Muscle layer of duodenum (tissue), 2 donors: Measurements from ENCODE around the gene PTPRG.

ENCODE experiments used
- H3K27ac ChIP-seq: one replicate; pipeline ENCODE4 v1.7.0; 2013; ENCODE audit warnings: mild to moderate bottlenecking, low read length
- H3K27me3 ChIP-seq: one replicate; pipeline ENCODE4 v1.7.0; 2013; ENCODE audit warnings: low read depth, mild to moderate bottlenecking, control low read depth, low read length
- H3K36me3 ChIP-seq, 2 donors: one replicate each; pipeline ENCODE4 v1.7.0; 2013; ENCODE audit warnings: low read length in 2 of 2, control low read depth in 1 of 2, mild to moderate bottlenecking in 1 of 2; ENCODE audit not compliant: insufficient read depth in 2 of 2, control insufficient read depth in 1 of 2
- H3K4me1 ChIP-seq, 2 donors: one replicate each; pipeline ENCODE4 v1.7.0; 2013; ENCODE audit warnings: low read length in 2 of 2, mild to moderate bottlenecking in 2 of 2, control low read depth in 1 of 2, moderate library complexity in 1 of 2; ENCODE audit not compliant: insufficient read depth in 2 of 2, control insufficient read depth in 1 of 2
- H3K4me3 ChIP-seq, 2 donors: one replicate each; pipeline ENCODE4 v1.7.0; 2013; ENCODE audit warnings: low read length in 2 of 2, low read depth in 1 of 2, mild to moderate bottlenecking in 1 of 2
- H3K9me3 ChIP-seq, 2 donors: one replicate each; pipeline ENCODE4 v1.7.0; 2013; ENCODE audit warnings: low read length in 2 of 2, control low read depth in 1 of 2, mild to moderate bottlenecking in 1 of 2; ENCODE audit not compliant: control insufficient read depth in 1 of 2
- donor health status: healthy.

PTPRG gene

DNA sequence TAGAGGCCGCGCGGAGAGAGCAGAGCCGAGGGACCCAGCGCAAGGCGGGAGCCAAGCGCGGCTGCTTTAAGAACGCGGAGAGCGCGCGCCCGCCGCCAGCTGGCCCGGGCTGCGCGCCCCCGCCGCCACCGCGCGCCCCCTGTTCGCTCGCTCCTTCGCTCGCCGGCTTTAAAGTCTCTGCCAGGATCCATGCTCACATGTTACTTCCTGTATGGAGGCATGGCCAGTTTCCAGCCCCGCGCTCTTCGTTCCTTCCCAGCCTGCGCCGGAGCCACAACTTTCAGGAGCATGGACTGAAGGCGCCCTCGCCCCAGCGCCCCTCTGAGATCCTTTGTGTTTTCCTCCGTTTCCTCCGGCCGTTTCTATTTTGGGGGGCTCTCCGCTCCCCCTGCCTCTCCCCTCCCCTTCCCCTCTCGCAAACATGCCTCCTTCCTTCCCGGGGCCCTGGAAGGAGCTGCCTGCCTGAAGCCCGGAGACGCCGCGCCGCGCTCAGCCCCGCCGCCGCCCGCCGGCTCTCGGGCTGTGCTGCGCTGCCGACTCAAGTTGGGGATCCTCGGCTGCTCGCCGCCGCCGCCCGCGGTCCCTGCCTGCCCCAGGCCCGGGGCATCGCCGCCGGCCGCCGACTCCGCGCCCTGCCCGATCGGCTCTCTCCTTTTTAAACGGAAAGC lies at the start of gene PTPRG:
Gene PTPRG (plus strand): TSS at position 198 of the 668 bp plus-strand sequence. CDS start 717 bp downstream, outside the sequence.
- Histone ChIP-seq H3K36me3 (peaks cover 0 to 3% of the 10 kb centered on the region in 2 donors), H3K4me1 (peaks cover 0 to 15% of the 10 kb centered on the region in 2 donors), H3K27ac (peak within 1 kb of the TSS; percentile 90), H3K4me3 (peak within 1 kb of the TSS; percentile 77 to 79), H3K27me3 (no peaks in the 10 kb centered on the region), H3K9me3 (peaks cover 0 to 6% of the 10 kb centered on the region in 2 donors)

DNA sequence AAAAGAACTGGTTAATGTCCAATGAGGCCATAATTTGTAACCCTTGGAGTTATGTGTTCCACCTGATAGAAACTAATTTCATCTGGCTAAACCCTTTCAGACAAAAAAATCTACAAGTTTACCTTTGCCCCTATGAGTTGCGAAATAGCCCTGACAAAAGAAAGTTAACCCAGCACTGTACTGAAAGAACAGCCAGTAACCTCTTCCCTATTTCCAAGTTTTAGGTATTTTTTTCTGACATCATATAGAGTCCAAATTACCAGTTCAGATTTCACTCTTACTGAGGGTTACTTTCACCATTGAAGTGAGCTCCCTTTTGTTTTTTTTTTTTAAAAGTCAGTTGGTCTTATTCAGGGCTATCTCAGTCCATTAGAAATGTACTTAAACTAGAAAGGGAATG lies 42.8 kb upstream of the PTPRG start:
- no peaks in the 10 kb centered on the region for H3K36me3 ChIP-seq
- no peaks in the 10 kb centered on the region for H3K9me3 ChIP-seq
- H3K27me3 ChIP-seq: no peaks in the 10 kb centered on the region
- H3K27ac ChIP-seq: no peak overlapping the region
- no peak overlapping the region for H3K4me3 ChIP-seq
- H3K4me1 ChIP-seq: no peaks in the 10 kb centered on the region

DNA sequence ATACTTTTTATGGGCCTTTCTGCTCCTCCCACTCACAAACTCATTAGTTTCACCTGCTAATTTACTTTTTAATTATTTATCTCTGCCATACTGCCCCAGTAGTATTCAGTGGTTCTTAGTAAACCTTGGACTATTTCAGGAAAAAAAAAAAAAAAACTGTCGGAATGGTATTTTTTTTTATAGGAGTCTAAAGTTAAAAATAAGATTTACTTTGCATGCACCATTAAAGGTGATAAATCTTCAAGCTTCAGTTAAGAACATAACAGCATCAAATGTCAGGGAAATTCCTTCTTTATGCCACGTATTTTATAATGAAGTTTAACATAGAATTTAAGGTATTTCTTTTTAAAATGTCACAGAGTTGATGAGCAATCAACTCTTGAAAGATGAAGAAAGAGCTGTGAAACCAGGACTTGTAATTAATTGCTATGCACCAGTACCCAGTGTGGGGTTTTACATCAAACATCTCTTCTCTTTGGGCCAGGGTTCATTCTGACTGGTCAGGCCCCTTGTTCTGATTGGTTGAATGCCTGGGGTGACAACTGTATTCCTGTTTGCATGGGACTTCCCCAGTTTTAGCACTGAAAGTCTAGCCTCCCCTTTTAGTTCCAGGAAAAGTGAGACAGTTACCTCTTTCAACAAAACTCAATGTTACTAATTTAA lies 40.3 kb upstream of the PTPRG start:
- Histone ChIP-seq H3K9me3 (no peaks in the 10 kb centered on the region), H3K4me3 (no peak overlapping the region), H3K27me3 (no peaks in the 10 kb centered on the region), H3K27ac (no peak overlapping the region), H3K4me1 (no peaks in the 10 kb centered on the region), H3K36me3 (no peaks in the 10 kb centered on the region)

DNA sequence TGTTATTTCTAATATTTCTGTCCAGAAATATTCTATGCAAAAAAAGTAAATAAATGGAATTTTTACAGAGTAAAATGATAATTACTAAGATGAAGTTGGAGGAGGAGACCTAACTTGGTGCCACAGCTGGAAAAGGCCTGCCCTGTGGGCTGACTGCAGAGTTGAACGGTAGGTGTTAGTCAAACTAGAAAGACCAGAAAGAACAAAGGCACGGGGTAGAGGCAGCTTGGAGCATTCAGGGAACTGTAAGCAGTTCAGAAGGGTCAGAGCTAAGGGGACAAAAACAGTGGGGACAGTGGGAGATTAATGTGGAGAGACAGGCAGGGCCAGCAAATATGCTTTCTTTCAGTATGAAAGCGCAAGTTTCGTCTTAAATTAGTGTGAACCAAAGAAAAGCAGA lies 39.3 kb upstream of the PTPRG start:
- Histone ChIP-seq H3K27me3 (no peaks in the 10 kb centered on the region), H3K27ac (no peak overlapping the region)

DNA sequence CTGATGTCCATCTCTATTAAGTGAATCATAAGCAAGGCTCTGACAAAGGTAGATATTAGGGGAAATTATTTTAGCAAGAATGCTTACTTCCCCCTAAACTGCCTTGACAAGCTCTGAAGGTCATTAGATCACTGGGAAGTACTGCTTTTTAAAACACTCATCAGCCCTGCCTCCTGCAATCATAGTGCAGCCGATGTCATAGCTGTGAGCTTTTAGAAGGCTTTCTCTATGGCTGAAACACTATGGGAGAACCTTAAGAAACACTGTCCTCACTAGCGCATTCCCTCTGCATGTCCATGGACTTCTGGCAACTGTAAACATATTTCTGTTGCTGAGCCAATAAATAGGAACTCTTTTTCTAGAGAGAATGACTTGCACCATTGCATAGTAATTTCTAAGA lies 38.7 kb upstream of the PTPRG start:
- H3K27me3 ChIP-seq: no peaks in the 10 kb centered on the region
- H3K4me1 ChIP-seq: no peaks in the 10 kb centered on the region
- H3K9me3 ChIP-seq: no peaks in the 10 kb centered on the region
- no peaks in the 10 kb centered on the region for H3K36me3 ChIP-seq
- no peak overlapping the region for H3K4me3 ChIP-seq
- H3K27ac ChIP-seq: no peak overlapping the region

More for the DNA sequence above, 39.3 kb upstream of the PTPRG start:
- no peaks in the 10 kb centered on the region for H3K36me3 ChIP-seq
- H3K9me3 ChIP-seq: no peaks in the 10 kb centered on the region
- H3K4me3 ChIP-seq: no peak overlapping the region
- H3K4me1 ChIP-seq: no peaks in the 10 kb centered on the region

DNA sequence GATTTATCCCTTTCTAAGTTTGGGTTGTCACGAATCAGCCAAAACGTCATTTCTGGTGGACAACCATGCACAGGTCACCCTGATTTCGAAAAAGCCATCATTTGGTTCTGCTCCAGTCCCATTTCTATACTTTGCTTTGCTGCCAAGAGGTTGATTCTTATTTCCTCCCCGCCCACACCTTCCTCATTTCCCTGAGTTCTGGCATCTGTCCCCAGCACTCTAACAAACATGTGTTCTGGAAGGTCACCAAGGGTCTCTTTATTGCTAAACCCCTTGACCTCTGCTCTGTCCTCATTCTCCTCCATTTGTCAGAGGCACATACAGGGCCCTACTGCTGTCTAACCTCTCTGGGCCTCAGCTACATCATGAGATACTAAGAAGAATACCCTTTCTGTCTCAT lies 36.4 kb upstream of the PTPRG start:
- Histone ChIP-seq H3K27me3 (no peaks in the 10 kb centered on the region), H3K4me1 (no peaks in the 10 kb centered on the region), H3K4me3 (no peak overlapping the region), H3K27ac (no peak overlapping the region), H3K9me3 (no peaks in the 10 kb centered on the region), H3K36me3 (no peaks in the 10 kb centered on the region)

DNA sequence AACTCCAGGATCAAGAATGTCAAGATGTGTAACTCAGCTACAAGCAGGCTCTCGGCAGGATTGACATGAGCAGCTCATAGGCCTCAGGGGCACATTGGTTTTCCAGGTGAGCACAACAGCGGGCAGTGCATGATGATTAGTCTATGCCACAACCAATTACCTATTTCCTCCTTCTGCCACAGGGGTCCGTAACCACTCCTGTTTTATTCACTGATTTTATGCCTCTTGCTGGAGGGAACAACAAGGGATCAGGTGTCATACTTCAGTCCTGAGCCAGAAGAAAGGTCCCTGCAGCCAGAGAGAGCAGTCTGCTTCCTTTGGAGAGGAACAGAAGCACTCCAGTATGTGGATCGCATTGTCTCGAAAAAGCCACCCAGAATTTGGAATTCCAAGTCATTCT lies 35.1 kb upstream of the PTPRG start:
- Histone ChIP-seq H3K9me3 (no peaks in the 10 kb centered on the region), H3K4me1 (no peaks in the 10 kb centered on the region), H3K36me3 (no peaks in the 10 kb centered on the region), H3K27me3 (no peaks in the 10 kb centered on the region), H3K27ac (no peak overlapping the region), H3K4me3 (no peak overlapping the region)

DNA sequence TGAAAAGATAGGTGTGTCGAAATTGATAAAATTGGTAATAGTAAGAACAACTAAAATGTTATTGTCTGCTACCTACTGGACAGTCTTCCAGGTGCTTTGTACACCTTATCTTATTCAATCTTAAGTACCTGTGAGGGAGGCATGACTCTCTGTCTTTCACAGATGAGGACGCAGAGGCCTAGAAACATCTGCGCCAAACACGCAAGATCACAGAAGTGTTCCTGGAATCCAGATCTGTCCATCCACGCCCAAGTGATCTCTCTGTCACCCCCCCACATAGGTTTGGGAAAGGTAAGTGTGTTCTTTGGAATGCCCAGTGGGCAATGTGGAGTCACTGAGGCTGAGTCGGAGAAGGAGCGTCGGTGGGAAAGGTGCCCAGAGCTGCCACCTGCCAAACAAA lies 34.4 kb upstream of the PTPRG start:
- H3K4me1 ChIP-seq: no peaks in the 10 kb centered on the region
- H3K27me3 ChIP-seq: no peaks in the 10 kb centered on the region
- H3K36me3 ChIP-seq: no peaks in the 10 kb centered on the region
- H3K9me3 ChIP-seq: no peaks in the 10 kb centered on the region
- H3K4me3 ChIP-seq: no peak overlapping the region
- no peak overlapping the region for H3K27ac ChIP-seq

DNA sequence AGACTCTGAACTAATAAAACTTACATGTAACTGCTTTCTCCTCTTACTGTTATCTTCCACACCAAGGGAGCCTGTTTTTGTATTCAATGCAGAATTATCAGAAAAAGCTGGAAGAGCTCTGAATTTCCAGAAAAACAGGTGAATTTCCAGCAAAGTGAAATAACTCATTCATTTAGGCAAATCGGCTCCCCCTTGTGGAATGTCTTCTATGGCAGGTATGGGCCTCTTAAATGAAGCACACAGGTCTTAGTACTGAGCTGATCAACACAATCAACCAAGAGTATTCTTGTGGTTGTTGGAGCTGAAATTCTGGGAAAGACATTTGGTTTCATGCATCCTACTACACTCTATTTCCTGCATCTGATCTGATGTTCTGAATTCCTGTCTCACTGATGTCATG lies 31.0 kb upstream of the PTPRG start:
- no peak overlapping the region for H3K27ac ChIP-seq
- H3K4me3 ChIP-seq: no peak overlapping the region
- no peaks in the 10 kb centered on the region for H3K9me3 ChIP-seq
- no peaks in the 10 kb centered on the region for H3K36me3 ChIP-seq
- no peaks in the 10 kb centered on the region for H3K27me3 ChIP-seq
- H3K4me1 ChIP-seq: no peaks in the 10 kb centered on the region

DNA sequence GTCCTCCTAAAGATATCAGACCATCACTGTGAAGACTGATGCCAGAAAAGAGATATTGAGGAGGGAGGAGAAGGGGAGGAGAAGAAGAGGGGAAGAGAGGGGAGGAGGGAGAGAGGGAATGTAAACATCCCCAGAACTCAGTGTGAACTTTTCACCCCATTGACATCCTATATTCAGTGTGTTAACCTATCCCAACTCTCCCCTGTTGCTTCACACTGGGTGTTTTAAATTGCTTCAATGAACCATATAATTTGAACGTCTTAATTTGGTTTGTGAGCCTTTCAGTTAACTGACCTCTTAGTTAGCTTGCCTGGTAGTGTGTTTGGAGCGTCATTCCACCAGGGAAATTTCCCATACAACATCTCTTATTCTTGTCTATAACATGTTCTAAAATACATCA lies 29.8 kb upstream of the PTPRG start:
- Histone ChIP-seq H3K27ac (no peak overlapping the region), H3K4me1 (no peaks in the 10 kb centered on the region), H3K4me3 (no peak overlapping the region), H3K27me3 (no peaks in the 10 kb centered on the region), H3K36me3 (no peaks in the 10 kb centered on the region), H3K9me3 (no peaks in the 10 kb centered on the region)

DNA sequence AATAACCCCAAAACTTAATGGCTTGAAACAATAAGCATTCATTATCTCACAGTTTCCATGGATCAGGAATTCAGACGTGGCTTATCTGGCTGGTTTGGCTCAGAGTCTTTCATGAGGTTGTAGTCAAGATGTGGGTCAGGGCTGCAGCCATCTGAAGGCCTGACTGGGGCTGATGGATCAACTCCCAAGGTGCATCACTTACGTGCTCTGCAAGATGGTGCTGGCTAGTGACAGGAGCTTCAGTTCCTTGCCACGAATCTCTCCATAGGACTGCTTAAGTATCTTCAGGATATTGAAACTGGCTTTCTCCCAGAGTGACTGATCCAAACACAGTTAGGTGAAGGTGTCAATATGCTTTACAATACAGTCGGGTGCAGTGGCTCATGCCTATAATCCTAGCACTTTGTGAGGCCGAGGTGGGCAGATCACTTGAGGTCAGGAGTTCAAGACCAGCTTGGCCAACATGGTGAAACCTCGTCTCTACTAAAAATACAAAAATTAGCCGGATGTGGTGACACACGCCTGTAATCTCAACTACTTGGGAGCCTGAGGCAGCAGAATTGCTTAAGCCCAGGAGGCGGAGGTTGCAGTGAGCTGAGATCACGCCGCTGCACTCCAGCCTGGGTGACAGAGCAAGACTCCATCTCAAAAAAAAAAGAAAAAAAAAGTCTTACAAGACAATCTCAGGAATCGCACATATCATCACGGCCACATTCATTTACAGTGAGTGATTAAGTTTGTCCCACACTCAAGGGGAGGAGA lies 28.5 kb upstream of the PTPRG start:
- Histone ChIP-seq H3K4me1 (no peaks in the 10 kb centered on the region), H3K27me3 (no peaks in the 10 kb centered on the region), H3K36me3 (no peaks in the 10 kb centered on the region), H3K4me3 (no peak overlapping the region), H3K9me3 (no peaks in the 10 kb centered on the region), H3K27ac (no peak overlapping the region)
